PC-3 (cell line): ENCODE data around the gene N4BP2L1. TPM values are rescaled to one million over a fixed set of nuclear protein-coding genes. Genes with fewer than 3 reads are reported as not detected.

Source experiments
- ATAC-seq: fragments of 200-7000 bp; cut with Tn5 transposase; 2 replicates; pipeline ENCODE4 v1.9.1; 2020; ENCODE audit warnings: mild to moderate bottlenecking, moderate library complexity
- BruUV-seq: library from RNA; stranded (reverse); fragments of 400-500 nt; replicated peaks from 2 replicates; lab custom pipeline; 2021; lab: Mats Ljungman, UMichigan
- CTCF ChIA-PET: fragments of 300-600 bp; sonication (Branson Sonifier 250); formaldehyde crosslinking; loops from one replicate; lab custom pipeline; 2022; ENCODE audit warnings: antibody characterized with exemption; lab: Charles Lee
- POLR2A ChIA-PET: fragments of 300-600 bp; sonication (Branson Sonifier 250); formaldehyde crosslinking; loops from one replicate; lab custom pipeline; 2022; ENCODE audit warnings: antibody characterized with exemption; ENCODE audit not compliant: unreplicated experiment; lab: Charles Lee
- DNase-seq: peaks from one replicate; pipeline ENCODE4 v3.0.0-alpha.2; 2015
- H2AFZ ChIP-seq: fragments of 300-600 bp; sonication (generic); 2 replicates; pipeline ENCODE4 v1.6.0; 2016; ENCODE audit warnings: antibody characterized with exemption, low read length
- H3F3A ChIP-seq: fragments of 300-600 bp; sonication (generic); one replicate; pipeline ENCODE4 v1.6.0; 2017; ENCODE audit warnings: antibody characterized with exemption, low read length, control low read depth, mild to moderate bottlenecking; ENCODE audit not compliant: unreplicated experiment
- H3K27ac ChIP-seq: fragments of 300-600 bp; sonication (generic); 2 replicates; pipeline ENCODE4 v1.5.1; 2016; ENCODE audit warnings: mild to moderate bottlenecking, low read length
- H3K27me3 ChIP-seq: fragments of 300-600 bp; sonication (generic); 2 replicates; pipeline ENCODE4 v1.6.1; 2016; ENCODE audit warnings: low read length, mixed read lengths
- H3K36me3 ChIP-seq: fragments of 300-600 bp; sonication (generic); 2 replicates; pipeline ENCODE4 v1.6.1; 2016; ENCODE audit warnings: low read depth, mixed run types, low read length, mixed read lengths
- H3K4me1 ChIP-seq: fragments of 300-600 bp; sonication (generic); 2 replicates; pipeline ENCODE4 v1.5.1; 2016; ENCODE audit warnings: low read length; ENCODE audit not compliant: insufficient read depth
- H3K4me2 ChIP-seq: fragments of 300-600 bp; sonication (generic); 2 replicates; pipeline ENCODE4 v1.6.0; 2016; ENCODE audit warnings: low read length
- H3K4me3 ChIP-seq: fragments of 300-600 bp; sonication (generic); 2 replicates; pipeline ENCODE4 v1.5.1; 2016; ENCODE audit warnings: mild to moderate bottlenecking, low read length, mixed read lengths
- H3K79me2 ChIP-seq: fragments of 300-600 bp; sonication (generic); 2 replicates; pipeline ENCODE4 v1.6.1; 2017; ENCODE audit warnings: low read length, mixed read lengths
- H3K9ac ChIP-seq: fragments of 300-600 bp; sonication (generic); 2 replicates; pipeline ENCODE4 v1.6.0; 2016; ENCODE audit warnings: mild to moderate bottlenecking, low read length
- H3K9me2 ChIP-seq: fragments of 300-600 bp; sonication (generic); replicated peaks from 2 replicates; pipeline ENCODE4 v1.6.1; 2016; ENCODE audit warnings: mixed run types, low read length, mixed read lengths
- H3K9me3 ChIP-seq: fragments of 300-600 bp; sonication (generic); 2 replicates; pipeline ENCODE4 v1.6.1; 2016; ENCODE audit warnings: low read length, mixed read lengths
- H4K20me1 ChIP-seq: fragments of 300-600 bp; sonication (generic); 2 replicates; pipeline ENCODE4 v1.6.1; 2016; ENCODE audit warnings: low read length, mixed read lengths
- CTCF ChIP-seq: fragments of 300-600 bp; sonication (generic); conservative IDR thresholded peaks from 2 replicates; pipeline ENCODE4 v1.5.1; 2017; ENCODE audit warnings: antibody characterized with exemption, low read depth, mild to moderate bottlenecking, low read length
- EZH2 ChIP-seq: fragments of 300-600 bp; sonication (generic); IDR thresholded peaks from one replicate; pipeline ENCODE4 v1.6.1; 2017; ENCODE audit warnings: antibody characterized with exemption, mild to moderate bottlenecking, low read length; ENCODE audit not compliant: unreplicated experiment
- EZH2phosphoT487 ChIP-seq: fragments of 300-600 bp; sonication (generic); IDR thresholded peaks from 2 replicates; pipeline ENCODE4 v1.6.1; 2018; ENCODE audit warnings: mild to moderate bottlenecking, antibody characterized with exemption, low read length, borderline replicate concordance
- intact Hi-C: fragments of 100-400 bp; cut with micrococcal nuclease; formaldehyde crosslinking; loops from 2 replicates; pipeline ENCODE4 v1.9.0; 2023
- total RNA-seq: library from RNA; depleted of rRNA; stranded (reverse); fragments of >200 nt; gene quantifications from 2 replicates; pipeline ENCODE4 v1.2.3, GENCODE V29; 2014

N4BP2L1 gene
- total RNA-seq, 1 experiment from 2014 or later = 0.15 TPM

- no peaks in the 10 kb centered on the region for H3K36me3 ChIP-seq
- no peaks in the 10 kb centered on the region for H3K79me2 ChIP-seq
- no peak for ATAC-seq
- no peaks in the 10 kb centered on the region for H3F3A ChIP-seq
- H3K9me2 ChIP-seq = no peaks in the 10 kb centered on the region
- no peak overlapping the region for H3K9ac ChIP-seq
- no TSS peak for BruUV-seq
- H3K4me1 ChIP-seq = no peaks in the 10 kb centered on the region
- H3K27ac ChIP-seq = no peak overlapping the region
- no peaks in the 10 kb centered on the region for H3K9me3 ChIP-seq
- no peak for TF ChIP-seq EZH2
- no peak for TF ChIP-seq EZH2phosphoT487
- no peak for TF ChIP-seq CTCF
- no peaks in the 10 kb centered on the region for H4K20me1 ChIP-seq
- DNase-seq = no peak
- no peak overlapping the region for H3K4me2 ChIP-seq
- H3K27me3 ChIP-seq = no peaks in the 10 kb centered on the region
- POLR2A ChIA-PET = no interaction called here
- CTCF ChIA-PET = no interaction called here
- H2AFZ ChIP-seq = no peak overlapping the region
- intact Hi-C loops = loop anchor here (10.0 kb wide), 1 partner anchor 245 kb away; no protein-coding TSS in a partner anchor
- no peak overlapping the region for H3K4me3 ChIP-seq
Measured at GRCh38 chr13:32409561-32410421, 18.1 kb downstream of the N4BP2L1 start.

- Histone ChIP-seq H3F3A (no peaks in the 10 kb centered on the region), H3K4me3 (no peak overlapping the region), H3K4me2 (no peak overlapping the region), H3K9ac (no peak overlapping the region), H3K27ac (no peak overlapping the region), H4K20me1 (no peaks in the 10 kb centered on the region), H2AFZ (no peak overlapping the region), H3K9me2 (no peaks in the 10 kb centered on the region), H3K4me1 (no peaks in the 10 kb centered on the region), H3K79me2 (no peaks in the 10 kb centered on the region), H3K27me3 (no peaks in the 10 kb centered on the region), H3K9me3 (no peaks in the 10 kb centered on the region), H3K36me3 (no peaks in the 10 kb centered on the region)
- TF ChIP-seq CTCF (no peak), EZH2 (no peak), EZH2phosphoT487 (no peak)
- intact Hi-C loops = no loop called here
- ATAC-seq = no peak
- no TSS peak for BruUV-seq
- POLR2A ChIA-PET = no interaction called here
- CTCF ChIA-PET = no interaction called here
- no peak for DNase-seq
Measured at GRCh38 chr13:32409001-32409313, 19.0 kb downstream of the N4BP2L1 start.

GRCh38 chr13:32408296-32409000 lies 19.5 kb downstream of the N4BP2L1 start:
- ATAC-seq (no peak), DNase-seq (no peak)
- Histone ChIP-seq H2AFZ (no peak overlapping the region), H3K27ac (no peak overlapping the region), H3K36me3 (no peaks in the 10 kb centered on the region), H3K79me2 (no peaks in the 10 kb centered on the region), H4K20me1 (no peaks in the 10 kb centered on the region), H3K9me2 (no peaks in the 10 kb centered on the region), H3K9ac (no peak overlapping the region), H3K27me3 (no peaks in the 10 kb centered on the region), H3K4me2 (no peak overlapping the region), H3F3A (no peaks in the 10 kb centered on the region), H3K4me3 (no peak overlapping the region), H3K4me1 (no peaks in the 10 kb centered on the region), H3K9me3 (no peaks in the 10 kb centered on the region)
- no TSS peak for BruUV-seq
- TF ChIP-seq EZH2phosphoT487 (no peak), CTCF (no peak), EZH2 (no peak)
- ChIA-PET CTCF (no interaction called here), POLR2A (no interaction called here)
- intact Hi-C loops = no loop called here
